ENCODE measurements around the gene RPS27A. TPM values are rescaled to one million over a fixed set of nuclear protein-coding genes. Genes with fewer than 3 reads are reported as not detected.
A peak's percentile ranks its signal among the peaks of the same experiment; 100 is the strongest.
"Not testable (repeated sequence)": the region's sequence is repeated elsewhere in the genome, so short reads cannot be mapped to it uniquely, and the experiment has no call there.

RPS27A gene
- total RNA-seq, 2 donors from 2014 or later = 756 to 773 TPM

GRCh38 chr2:55268907-55269644, 36.6 kb downstream of the RPS27A start, which contains the start of gene MTIF2:
TSS of gene MTIF2 (minus strand) at chr2:55269231. CDS start at chr2:55263858, 5,373 bp downstream.
- Histone ChIP-seq H3K4me3 (peak within 1 kb of the TSS; percentile 61), H3K36me3 (no peaks in the 10 kb centered on the region), H3K4me1 (peaks cover 5% of the 10 kb centered on the region), H3K27ac (peak within 1 kb of the TSS; percentile 85), H3K9me3 (no peaks in the 10 kb centered on the region), H3K27me3 (no peaks in the 10 kb centered on the region), H3K9ac (ENCODE audit: low read depth in 2 of 2, low read length in 2 of 2) (peak within 1 kb of the TSS; percentile 72 to 82)
- intact Hi-C loops (cut with DNase I) = loop anchor here (2.0 kb wide), 1 partner anchor 38 kb away; no protein-coding TSS in a partner anchor
- peak; percentile 97 for DNase-seq
- no peak for TF ChIP-seq CTCF (IDR thresholded peaks at IDR 0.05)

GRCh38 chr2:55269645-55269990, 37.1 kb downstream of the RPS27A start:
- H3K27ac ChIP-seq = peak overlapping the region; percentile 85
- no peaks in the 10 kb centered on the region for H3K9me3 ChIP-seq
- no peak for TF ChIP-seq CTCF (IDR thresholded peaks at IDR 0.05)
- H3K9ac ChIP-seq (ENCODE audit: low read depth in 2 of 2, low read length in 2 of 2) = peak overlapping the region; percentile 60 to 82
- DNase-seq = no peak
- H3K36me3 ChIP-seq = no peaks in the 10 kb centered on the region
- H3K4me3 ChIP-seq = peak overlapping the region; percentile 61
- H3K27me3 ChIP-seq = no peaks in the 10 kb centered on the region
- peaks cover 5% of the 10 kb centered on the region for H3K4me1 ChIP-seq
- intact Hi-C loops (cut with DNase I) = loop anchor here (2.0 kb wide), 1 partner anchor 39 kb away; no protein-coding TSS in a partner anchor

GRCh38 chr2:55274346-55274745, 41.9 kb downstream of the RPS27A start:
- H3K27ac ChIP-seq; DNase-seq; intact Hi-C loops (cut with DNase I); H3K4me3 ChIP-seq; H3K36me3 ChIP-seq; H3K9ac ChIP-seq (ENCODE audit: low read depth in 2 of 2, low read length in 2 of 2); H3K27me3 ChIP-seq; H3K4me1 ChIP-seq; H3K9me3 ChIP-seq: not testable (repeated sequence)

- no peaks in the 10 kb centered on the region for H3K4me1 ChIP-seq
- no peaks in the 10 kb centered on the region for H3K9me3 ChIP-seq
- TF ChIP-seq CTCF (IDR thresholded peaks at IDR 0.05) = no peak
- intact Hi-C loops (cut with DNase I) = no loop called here
- H3K4me3 ChIP-seq = peak overlapping the region; percentile 1
- DNase-seq = peak; percentile 67
- peak overlapping the region; percentile 74 for H3K27ac ChIP-seq
- H3K27me3 ChIP-seq = no peaks in the 10 kb centered on the region
- peak overlapping the region in 1 of 2 donors; percentile 32 for H3K9ac ChIP-seq (ENCODE audit: low read depth in 2 of 2, low read length in 2 of 2)
- H3K36me3 ChIP-seq = no peaks in the 10 kb centered on the region
Observed at GRCh38 chr2:55277310-55277709, 44.8 kb downstream of the RPS27A start.

GRCh38 chr2:55279214-55279835, 46.8 kb downstream of the RPS27A start:
- H3K27ac ChIP-seq; intact Hi-C loops (cut with DNase I); H3K9ac ChIP-seq (ENCODE audit: low read depth in 2 of 2, low read length in 2 of 2); H3K4me1 ChIP-seq; H3K9me3 ChIP-seq; DNase-seq; H3K4me3 ChIP-seq; H3K36me3 ChIP-seq; H3K27me3 ChIP-seq: not testable (repeated sequence)

GRCh38 chr2:55279859-55280424, 47.5 kb downstream of the RPS27A start:
- H3K4me3 ChIP-seq; H3K27me3 ChIP-seq; H3K27ac ChIP-seq; H3K4me1 ChIP-seq; intact Hi-C loops (cut with DNase I); DNase-seq; H3K36me3 ChIP-seq; H3K9me3 ChIP-seq; H3K9ac ChIP-seq (ENCODE audit: low read depth in 2 of 2, low read length in 2 of 2): not testable (repeated sequence)

- DNase-seq; intact Hi-C loops (cut with DNase I); H3K36me3 ChIP-seq; H3K4me3 ChIP-seq; H3K4me1 ChIP-seq; H3K9ac ChIP-seq (ENCODE audit: low read depth in 2 of 2, low read length in 2 of 2); H3K9me3 ChIP-seq; H3K27me3 ChIP-seq: not testable (repeated sequence)
- peak overlapping the region; percentile 94 for H3K27ac ChIP-seq
Observed at GRCh38 chr2:55280851-55281546, 48.5 kb downstream of the RPS27A start.
